ENCODE measurements around the gene CRIP2. TPM values are rescaled to one million over a fixed set of nuclear protein-coding genes. Genes with fewer than 3 reads are reported as not detected.

The CRIP2 gene
- total and polyA plus RNA-seq, 2 of the 13 experiments (the other 11 are each of a cell fraction or from before 2014, with no cell fraction given), result 31.6 to 37.9 TPM

DNA sequence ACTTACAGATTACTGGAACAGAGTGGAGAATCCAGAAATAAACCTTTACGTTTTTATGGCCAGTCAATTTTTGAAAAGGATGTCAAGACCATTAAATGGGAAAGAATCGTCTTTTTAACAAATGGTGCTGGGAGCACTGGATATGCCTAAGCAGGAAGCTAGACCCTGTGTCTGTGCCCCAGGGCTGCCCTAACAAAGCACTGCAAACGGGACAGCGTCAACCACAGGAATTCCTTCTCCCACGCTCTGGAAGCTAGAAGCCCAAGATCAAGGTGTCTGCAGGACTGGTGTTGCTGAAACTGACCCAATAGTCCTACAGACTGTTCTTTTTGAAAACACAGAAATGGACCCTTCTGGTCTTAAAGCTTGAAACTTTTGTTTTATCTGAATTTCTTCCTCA lies 42.5 kb downstream of the CRIP2 start:
- 41% methylated on average over 5 of the region's 5 CpGs for WGBS (ENCODE audit: low lambda C conversion rate)
- H3K9me3 ChIP-seq (ENCODE audit: low read length), result no peaks in the 10 kb centered on the region
- POLR2A ChIA-PET, result no interaction called here
- no peak for ATAC-seq
- H3K4me3 ChIP-seq (replicated peaks in 1 of 3; ENCODE audit: insufficient read depth in 1 of 3, low read depth in 2 of 3, low read length in 3 of 3), result no peak overlapping the region
- no peaks in the 10 kb centered on the region for H3K36me3 ChIP-seq (replicated peaks in 1 of 2; ENCODE audit: control insufficient read depth in 1 of 2, insufficient read depth in 2 of 2, low read length in 2 of 2)
- FAIRE-seq, result no peak
- no peak overlapping the region for H3K4me2 ChIP-seq (ENCODE audit: low read depth, low read length)
- BruUV-seq (replicated peaks), result no TSS peak
- H2AFZ ChIP-seq (ENCODE audit: low read length), result no peak overlapping the region
- in situ Hi-C loops (cut with HindIII; ENCODE audit: extremely low pct_ligation_motif_present, low pct_unique_long_range_greater_than_20kb), result no loop called here
- H3K27me3 ChIP-seq (ENCODE audit: control insufficient read depth in 1 of 2, insufficient read depth in 2 of 2, low read length in 2 of 2), result peaks cover 2 to 59% of the 10 kb centered on the region in 2 experiments; a peak in 3 of 5 replicates
- no peaks in the 10 kb centered on the region for H4K20me1 ChIP-seq (ENCODE audit: insufficient read depth, low read length)
- no peaks in the 10 kb centered on the region for H3K79me2 ChIP-seq (ENCODE audit: insufficient read depth, low read length)
- CTCF ChIA-PET (ENCODE audit: low intra/inter-chr PET ratio, low total read pairs), result no interaction called here
- H3K9ac ChIP-seq (ENCODE audit: insufficient read depth, low read depth, low read length), result no peak overlapping the region
- H3K27ac ChIP-seq (ENCODE audit: extremely low read length, insufficient read depth, low read length), result no peak overlapping the region
- no peak for TF ChIP-seq THYN1 (CRISPR knock-in tag; IDR thresholded peaks at IDR 0.05; ENCODE audit: borderline replicate concordance, low read depth)
- TF ChIP-seq ATRX (CRISPR knock-in tag; IDR thresholded peaks at IDR 0.05; ENCODE audit: borderline replicate concordance), result no peak
- no peak for TF ChIP-seq ZNF773 (CRISPR knock-in tag; IDR thresholded peaks at IDR 0.05; ENCODE audit: borderline replicate concordance)
- no peak for TF ChIP-seq MEIS2 (CRISPR knock-in tag; IDR thresholded peaks at IDR 0.05)
- no peak for TF ChIP-seq ATF7-NPFF (CRISPR knock-in tag; IDR thresholded peaks at IDR 0.05; ENCODE audit: low read depth)
- no peak for TF ChIP-seq NR1H2 (CRISPR knock-in tag; IDR thresholded peaks at IDR 0.05; ENCODE audit: borderline replicate concordance, low read depth)
- intact Hi-C loops (cut with micrococcal nuclease; ENCODE audit: unreplicated experiment), result no loop called here
- DNase-seq (ENCODE audit: low spot score), result no peak
- peaks cover 10% of the 10 kb centered on the region for H3K4me1 ChIP-seq (ENCODE audit: insufficient read depth, low read length)

- no peak for FAIRE-seq
- no peaks in the 10 kb centered on the region for H3K4me1 ChIP-seq (ENCODE audit: insufficient read depth, low read length)
- no peak overlapping the region for H3K27ac ChIP-seq (ENCODE audit: extremely low read length, insufficient read depth, low read length)
- H3K4me2 ChIP-seq (ENCODE audit: low read depth, low read length), result no peak overlapping the region
- no peaks in the 10 kb centered on the region for H3K9me3 ChIP-seq (ENCODE audit: low read length)
- no TSS peak for BruUV-seq (replicated peaks)
- WGBS (ENCODE audit: low lambda C conversion rate), result 21% methylated on average over 14 of the region's 14 CpGs
- TF ChIP-seq TOPORS (CRISPR knock-in tag; IDR thresholded peaks at IDR 0.05), result no peak
- H3K36me3 ChIP-seq (replicated peaks in 1 of 2; ENCODE audit: control insufficient read depth in 1 of 2, insufficient read depth in 2 of 2, low read length in 2 of 2), result no peaks in the 10 kb centered on the region
- CTCF ChIA-PET (ENCODE audit: low intra/inter-chr PET ratio, low total read pairs), result no interaction called here
- no peak overlapping the region for H3K9ac ChIP-seq (ENCODE audit: insufficient read depth, low read depth, low read length)
- peaks cover 2 to 49% of the 10 kb centered on the region in 2 experiments; a peak in 3 of 5 replicates for H3K27me3 ChIP-seq (ENCODE audit: control insufficient read depth in 1 of 2, insufficient read depth in 2 of 2, low read length in 2 of 2)
- no peak for DNase-seq (ENCODE audit: low spot score)
- in situ Hi-C loops (cut with HindIII; ENCODE audit: extremely low pct_ligation_motif_present, low pct_unique_long_range_greater_than_20kb), result no loop called here
- POLR2A ChIA-PET, result no interaction called here
- H3K4me3 ChIP-seq (replicated peaks in 1 of 3; ENCODE audit: insufficient read depth in 1 of 3, low read depth in 2 of 3, low read length in 3 of 3), result no peak overlapping the region
- H4K20me1 ChIP-seq (ENCODE audit: insufficient read depth, low read length), result no peaks in the 10 kb centered on the region
- H3K79me2 ChIP-seq (ENCODE audit: insufficient read depth, low read length), result no peaks in the 10 kb centered on the region
- intact Hi-C loops (cut with micrococcal nuclease; ENCODE audit: unreplicated experiment), result no loop called here
- no peak for ATAC-seq
- no peak overlapping the region for H2AFZ ChIP-seq (ENCODE audit: low read length)
Measured at GRCh38 chr14:105519946-105520698, 45.5 kb downstream of the CRIP2 start.

Data from HepG2 (cell line).